ENCODE measurements around the gene ARL4D.
"Not testable (repeated sequence)": the region's sequence is repeated elsewhere in the genome, so short reads cannot be mapped to it uniquely, and the experiment has no call there.

The ARL4D gene

DNA sequence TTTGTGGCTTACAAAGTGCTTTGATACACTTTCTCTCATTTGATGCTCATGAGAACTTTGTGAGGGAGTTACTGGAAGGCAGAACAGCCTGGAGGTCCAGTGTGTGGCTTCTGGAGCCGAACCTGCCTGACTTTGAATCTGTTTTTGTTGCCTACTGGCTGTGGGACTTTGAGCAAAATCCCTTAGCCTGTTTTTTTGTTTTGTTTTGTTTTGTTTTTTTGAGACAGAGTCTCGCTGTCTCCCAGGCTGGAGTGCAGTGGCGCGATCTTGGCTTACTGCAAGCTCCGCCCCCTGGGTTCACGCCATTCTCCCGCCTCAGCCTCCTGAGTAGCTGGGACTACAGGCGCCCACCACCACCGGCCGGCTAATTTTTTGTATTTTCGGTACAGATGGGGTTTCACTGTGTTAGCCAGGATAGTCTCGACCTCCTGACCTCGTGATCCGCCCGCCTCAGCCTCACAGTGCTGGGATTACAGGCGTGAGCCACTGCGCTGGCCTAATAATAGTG, 20.6 kb downstream of the ARL4D start:
- in situ Hi-C loops (cut with HindIII; ENCODE audit: low sequenced_read_pairs), result not testable (repeated sequence)

DNA sequence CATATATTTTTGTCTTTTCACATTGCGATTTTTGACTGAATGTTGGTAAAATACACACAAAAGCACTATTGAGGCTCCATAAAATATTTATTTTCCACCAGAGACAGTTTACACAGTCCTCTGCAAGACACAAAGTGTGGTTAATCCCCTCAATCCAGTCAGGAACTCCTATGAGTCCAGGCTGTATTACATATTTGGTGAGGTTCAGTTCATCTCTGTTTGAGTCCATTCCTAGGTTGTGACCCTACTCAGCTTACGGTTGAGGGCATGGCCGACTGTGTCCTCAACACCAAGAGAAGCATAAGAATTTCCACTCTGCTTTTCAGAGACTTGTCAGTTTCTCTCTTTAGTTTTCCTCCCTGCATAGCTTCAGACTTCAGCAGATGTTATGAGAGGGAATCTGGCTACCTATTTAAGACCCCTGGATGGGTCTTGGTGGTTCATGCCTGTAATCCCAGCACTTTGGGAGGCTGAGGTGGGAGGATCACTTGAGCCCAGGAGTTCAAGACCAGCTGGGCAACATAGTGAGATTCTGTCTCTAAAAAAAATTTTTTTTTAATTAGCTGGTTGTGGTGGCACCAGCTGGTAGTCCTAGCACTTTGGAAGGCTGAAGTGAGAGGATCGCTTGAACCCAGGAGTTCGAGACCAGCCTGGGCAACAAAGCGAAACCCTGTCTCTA, 25.1 kb downstream of the ARL4D start:
- in situ Hi-C loops (cut with HindIII; ENCODE audit: low sequenced_read_pairs), result no loop called here

DNA sequence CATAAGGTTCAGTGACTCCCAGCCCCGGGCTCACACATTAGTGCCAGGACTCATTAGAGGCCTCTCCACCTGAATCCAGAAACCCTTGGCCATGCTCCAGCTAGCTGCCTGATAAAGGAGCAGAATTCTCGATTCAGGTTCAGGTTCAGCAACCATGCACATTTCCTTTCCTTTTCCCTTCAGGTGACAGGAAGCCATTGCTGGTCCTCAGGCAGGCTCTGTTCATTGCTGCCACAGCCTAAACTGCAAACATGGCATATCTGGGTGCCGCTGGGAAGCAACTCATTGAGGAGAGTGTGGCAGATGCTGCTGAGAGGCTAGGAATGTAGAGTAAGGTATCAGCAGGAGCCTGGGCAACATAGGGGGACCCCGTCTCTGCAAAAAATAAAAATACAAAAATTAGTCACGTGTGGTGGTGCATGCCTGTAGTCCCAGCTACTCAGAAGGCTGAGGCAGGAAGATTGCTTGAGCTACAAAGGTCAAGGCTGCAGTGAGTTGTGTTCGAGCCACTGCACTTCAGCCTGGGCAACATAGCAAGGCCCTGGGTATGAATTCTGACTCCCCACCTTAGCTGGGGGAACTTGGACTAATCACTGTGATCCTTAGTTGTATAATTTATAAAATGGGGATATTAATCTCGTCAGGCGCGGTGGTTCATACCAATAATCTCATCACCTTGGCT, 28.7 kb downstream of the ARL4D start:
- in situ Hi-C loops (cut with HindIII; ENCODE audit: low sequenced_read_pairs), result no loop called here

DNA sequence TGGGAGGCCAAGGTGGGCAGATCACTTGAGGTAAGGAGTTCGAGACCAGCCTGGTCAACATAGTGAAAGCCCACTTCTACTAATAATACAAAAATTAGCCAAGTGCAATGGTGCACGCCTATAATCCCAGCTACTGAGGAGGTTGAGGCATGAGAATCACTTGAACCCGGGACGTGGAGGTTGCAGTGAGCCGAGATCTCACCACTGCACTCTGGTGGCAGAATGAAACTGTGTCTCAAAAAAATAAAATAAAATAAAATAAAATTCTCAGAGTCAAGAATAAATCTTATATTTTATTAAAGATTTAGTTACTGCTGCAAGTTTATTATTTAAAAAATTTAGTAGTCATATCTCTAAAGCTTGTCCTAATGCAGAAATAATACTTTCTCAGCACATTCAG, 29.7 kb downstream of the ARL4D start:
- in situ Hi-C loops (cut with HindIII; ENCODE audit: low sequenced_read_pairs), result no loop called here

DNA sequence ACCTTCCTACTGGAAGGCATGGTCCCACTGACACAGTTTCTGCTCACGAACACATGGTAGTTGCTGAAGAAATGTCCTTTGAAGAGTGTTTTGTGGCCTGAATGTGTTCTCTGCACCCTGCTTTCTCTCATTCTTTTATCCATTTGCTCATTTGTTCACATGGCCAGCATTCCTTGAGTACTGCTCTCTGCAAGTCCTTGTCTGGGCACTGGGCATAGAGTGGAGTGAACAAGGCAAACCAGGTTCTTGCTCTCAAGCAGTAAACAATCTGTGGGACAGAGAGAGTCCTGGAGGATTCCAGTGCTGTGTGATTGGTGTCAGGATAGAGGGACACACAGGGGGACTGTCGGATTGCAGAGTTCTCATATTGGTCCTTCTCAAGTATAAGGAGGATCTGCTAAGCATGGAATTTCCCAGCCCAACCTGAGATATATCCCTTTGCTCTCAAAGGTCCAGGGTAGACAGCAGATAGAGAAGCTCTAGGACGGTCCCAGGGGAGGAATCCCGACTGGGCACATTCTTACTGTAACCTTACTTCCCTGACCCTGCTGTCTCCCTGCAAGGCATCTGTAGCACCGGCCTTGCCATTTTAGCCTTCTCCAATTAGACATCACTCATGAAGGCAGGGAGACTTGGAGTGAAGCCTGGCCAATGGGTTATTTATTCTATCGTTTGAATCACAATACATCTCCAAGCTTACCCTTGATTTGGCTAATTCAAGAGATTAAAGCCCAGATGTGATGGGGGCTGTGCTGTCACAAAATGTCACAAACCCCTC, 32.3 kb downstream of the ARL4D start:
- in situ Hi-C loops (cut with HindIII; ENCODE audit: low sequenced_read_pairs), result no loop called here

DNA sequence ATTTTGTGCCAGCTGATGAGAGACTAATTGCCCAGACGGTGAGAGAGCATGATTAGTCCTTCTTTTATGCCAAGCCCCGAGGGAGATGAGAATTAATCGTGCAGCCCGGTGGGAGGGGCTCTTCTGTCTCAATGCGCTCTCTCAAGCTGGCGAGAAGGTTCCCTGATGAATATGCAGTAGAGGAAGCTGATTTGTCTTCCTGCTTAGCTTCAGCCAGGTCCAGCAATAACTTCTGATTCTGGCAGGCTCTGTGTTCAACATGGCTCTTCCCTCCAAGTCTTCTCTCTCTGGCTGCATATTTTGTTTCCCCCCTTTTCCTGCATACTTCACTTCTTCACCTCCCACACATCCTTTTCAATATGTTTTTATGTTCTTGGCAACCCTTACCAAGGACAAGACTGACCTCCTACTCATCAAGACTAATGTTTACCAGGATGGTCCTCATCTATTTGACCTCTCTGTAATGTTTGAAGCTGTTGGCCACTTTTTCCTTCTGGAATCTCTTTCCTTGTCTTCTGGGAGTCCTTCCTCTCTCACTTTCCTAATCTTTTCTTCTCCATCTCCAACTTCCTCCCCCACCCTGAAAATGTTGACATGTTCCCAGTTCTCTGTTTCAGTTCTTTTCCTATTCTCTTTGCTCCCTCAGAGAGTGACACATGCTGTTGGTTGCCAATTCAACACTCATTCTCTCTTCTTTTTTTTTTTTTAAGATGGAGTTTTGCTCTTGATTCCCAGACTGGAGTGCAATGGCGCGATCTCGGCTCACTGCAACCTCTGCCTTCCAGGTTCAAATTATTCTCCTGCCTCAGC, 33.1 kb downstream of the ARL4D start:
- in situ Hi-C loops (cut with HindIII; ENCODE audit: low sequenced_read_pairs), result no loop called here

DNA sequence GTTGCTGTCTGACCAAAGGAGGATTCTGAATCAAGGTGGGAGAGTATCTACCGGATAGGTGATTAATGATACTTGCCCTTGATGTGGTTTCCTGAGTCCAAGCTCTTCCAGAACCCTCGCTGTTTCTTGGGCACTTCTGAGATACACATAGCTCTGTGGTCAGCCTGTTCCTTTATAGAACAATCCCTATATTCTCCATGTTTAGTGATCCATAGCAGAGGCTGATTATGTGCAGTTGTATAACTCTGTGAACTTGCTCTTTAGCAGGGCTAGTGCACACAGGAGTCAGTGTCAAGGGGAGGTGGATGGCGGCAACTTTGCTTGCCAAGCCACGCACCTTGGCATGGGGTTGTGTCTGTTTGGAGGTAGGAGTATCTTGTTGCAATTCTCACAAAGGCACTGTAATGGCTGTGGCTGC, 36.1 kb downstream of the ARL4D start:
- in situ Hi-C loops (cut with HindIII; ENCODE audit: low sequenced_read_pairs), result loop anchor here (5.0 kb wide), 1 partner anchor 247 kb away; no protein-coding TSS in a partner anchor

DNA sequence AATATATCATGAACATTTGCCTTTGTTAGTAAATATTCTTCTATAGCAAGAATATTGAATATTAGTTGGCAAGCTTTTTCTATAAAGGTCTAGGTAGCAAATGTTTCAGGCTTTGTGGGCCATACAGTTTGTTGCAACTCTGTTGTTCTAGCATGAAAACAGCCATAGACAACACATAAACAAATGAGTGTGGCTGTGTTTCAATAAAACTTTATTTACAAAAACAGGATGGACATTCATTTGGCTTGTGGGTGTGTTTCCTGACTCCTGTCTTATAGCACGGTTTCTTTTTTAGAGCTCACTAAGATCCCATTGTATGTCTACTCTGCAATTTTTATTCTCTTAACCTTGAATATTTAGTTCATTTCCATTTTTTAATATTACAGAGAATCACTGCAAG, 39.0 kb downstream of the ARL4D start:
- in situ Hi-C loops (cut with HindIII; ENCODE audit: low sequenced_read_pairs), result loop anchor here (5.0 kb wide), 1 partner anchor 245 kb away; no protein-coding TSS in a partner anchor

DNA sequence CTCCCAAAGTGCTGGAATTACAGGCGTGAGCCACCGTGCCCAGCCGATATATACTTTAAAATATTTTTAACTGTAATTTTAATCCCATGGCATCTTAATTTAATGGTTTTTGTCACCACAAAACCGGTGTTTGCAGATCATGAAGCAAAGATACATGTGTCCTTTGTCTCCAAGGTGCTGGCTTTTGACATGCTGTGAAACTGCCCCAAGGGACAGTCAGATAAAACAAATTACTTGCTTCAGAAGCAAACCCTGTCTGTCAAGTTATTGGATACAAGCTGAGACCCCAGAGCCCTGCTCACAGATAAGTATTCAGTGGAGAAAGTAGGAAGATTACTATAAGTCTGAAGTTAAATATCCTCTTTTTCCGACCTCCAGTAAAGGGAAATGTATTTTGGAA, 39.8 kb downstream of the ARL4D start:
- in situ Hi-C loops (cut with HindIII; ENCODE audit: low sequenced_read_pairs), result loop anchor here (5.0 kb wide), 1 partner anchor 244 kb away; no protein-coding TSS in a partner anchor

DNA sequence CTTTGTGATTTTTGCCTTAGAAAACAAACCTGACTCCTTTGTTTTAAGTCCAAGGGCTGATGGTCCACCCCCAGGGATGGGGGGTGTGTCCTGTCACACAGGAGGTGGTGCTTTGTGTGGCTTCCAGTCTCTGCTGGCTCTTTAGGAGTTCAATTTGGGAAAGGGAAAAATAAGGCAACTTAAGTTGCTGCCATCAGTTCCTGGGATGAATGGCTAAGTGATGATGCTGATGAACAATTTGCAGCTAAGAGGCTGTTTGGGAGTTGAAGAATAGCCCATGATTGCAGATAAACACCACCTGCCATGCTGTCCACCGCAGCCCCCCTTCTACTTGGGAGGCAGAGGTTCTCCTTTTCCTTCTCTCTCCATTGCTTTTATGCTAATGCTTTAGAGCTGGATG, 40.2 kb downstream of the ARL4D start:
- in situ Hi-C loops (cut with HindIII; ENCODE audit: low sequenced_read_pairs), result loop anchor here (5.0 kb wide), 1 partner anchor 243 kb away; no protein-coding TSS in a partner anchor

DNA sequence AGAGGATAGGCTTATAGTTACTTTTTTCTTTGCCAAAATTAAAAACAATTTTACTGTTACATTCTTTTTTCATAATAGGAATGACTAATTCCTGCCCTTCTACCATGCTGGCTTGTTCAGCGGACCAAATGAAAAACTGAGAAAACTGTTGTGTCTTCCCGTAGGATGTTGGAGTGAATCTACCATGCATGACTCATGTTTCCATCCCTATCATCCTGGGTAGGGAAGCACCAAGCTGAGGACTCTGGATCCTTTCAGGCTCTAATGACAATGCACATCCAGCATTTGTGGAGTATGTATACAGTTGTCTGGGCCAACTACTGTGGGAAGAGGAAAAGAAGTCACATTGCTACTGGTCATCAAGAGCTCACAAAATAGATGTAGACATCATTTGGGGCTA, 43.9 kb downstream of the ARL4D start:
- in situ Hi-C loops (cut with HindIII; ENCODE audit: low sequenced_read_pairs), result no loop called here

DNA sequence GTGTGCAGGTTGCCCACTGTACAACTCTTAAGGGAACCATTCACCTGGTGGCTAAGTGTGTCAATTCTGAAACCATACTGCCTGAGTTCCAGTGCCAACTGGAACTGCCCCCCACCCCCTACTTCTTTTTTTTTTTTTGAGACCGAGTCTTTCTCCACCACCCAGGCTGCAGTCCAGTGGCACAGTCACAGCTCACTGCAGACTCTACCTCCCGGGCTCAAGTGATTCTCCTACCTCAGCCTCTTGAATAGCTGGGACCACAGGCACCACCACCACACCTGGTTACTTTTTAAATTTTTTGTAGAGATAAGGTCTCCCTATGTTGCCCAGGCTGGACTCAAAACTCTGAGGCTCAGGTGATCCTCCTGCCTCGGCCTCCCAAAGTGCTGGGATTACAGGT, 44.6 kb downstream of the ARL4D start:
- in situ Hi-C loops (cut with HindIII; ENCODE audit: low sequenced_read_pairs), result no loop called here

DNA sequence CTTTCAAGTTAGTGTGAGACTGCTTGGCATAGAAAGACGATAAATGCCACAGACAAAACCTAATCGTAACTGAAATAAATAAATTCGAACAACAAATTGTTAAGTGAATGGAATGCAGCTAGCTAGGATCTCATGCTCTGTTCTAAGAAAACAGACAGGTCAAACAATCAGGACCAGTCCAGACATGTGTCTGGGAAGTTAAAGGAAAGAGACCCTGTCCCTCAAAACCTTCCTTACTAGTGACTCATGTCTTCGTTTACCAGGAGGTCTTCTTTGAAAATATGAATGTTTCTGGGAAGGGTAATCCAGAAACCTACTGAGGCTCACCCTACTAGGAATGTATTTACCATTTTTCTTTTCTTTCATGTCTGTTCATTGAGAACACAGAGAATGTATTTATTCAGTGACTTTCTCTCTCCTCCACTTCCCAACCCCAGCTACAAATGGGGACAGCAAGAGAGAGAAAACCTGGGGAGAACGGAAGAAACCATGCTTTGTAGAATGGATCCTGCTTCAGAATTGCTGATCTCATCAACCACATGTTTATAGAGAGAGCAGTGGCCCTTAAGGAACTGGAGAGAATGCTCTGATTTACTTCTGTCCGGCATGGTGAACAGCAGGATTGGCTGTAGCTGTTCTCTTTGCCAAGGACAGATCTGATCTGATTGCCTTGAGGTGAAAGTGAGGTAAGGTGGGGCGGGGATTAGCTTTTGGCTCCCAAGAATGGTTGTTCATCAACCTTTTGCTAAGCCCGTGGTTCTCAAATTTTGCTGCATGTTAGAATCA, 45.6 kb downstream of the ARL4D start:
- in situ Hi-C loops (cut with HindIII; ENCODE audit: low sequenced_read_pairs), result loop anchor here (5.0 kb wide), 1 partner anchor 37 kb away; no protein-coding TSS in a partner anchor

DNA sequence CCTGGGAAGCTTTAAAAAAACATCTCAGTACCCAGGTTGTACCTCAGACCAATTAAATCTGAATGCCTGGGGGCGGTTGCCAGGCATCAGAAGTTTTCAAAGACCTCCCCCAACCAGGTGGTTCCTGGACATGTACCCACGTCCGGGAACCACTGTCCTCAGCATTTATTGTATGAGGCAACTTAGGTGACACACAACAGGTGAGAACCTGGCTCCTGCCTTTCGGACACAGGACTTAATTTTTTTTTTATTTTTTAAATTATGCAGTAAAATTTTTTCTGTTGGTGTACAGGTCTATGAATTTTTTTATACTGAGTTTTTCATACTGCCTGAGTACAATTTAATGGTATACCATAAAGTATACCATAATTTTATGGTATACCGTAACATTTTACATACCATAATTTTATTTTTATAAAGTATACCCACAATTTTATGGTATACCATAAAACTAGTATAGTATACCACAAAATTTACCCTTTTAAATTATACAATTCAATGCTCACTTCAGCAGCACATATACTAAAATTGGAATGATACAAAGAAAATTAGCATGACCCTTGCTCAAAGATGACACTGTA, 46.3 kb downstream of the ARL4D start:
- in situ Hi-C loops (cut with HindIII; ENCODE audit: low sequenced_read_pairs), result loop anchor here (5.0 kb wide), 1 partner anchor 38 kb away; no protein-coding TSS in a partner anchor

DNA sequence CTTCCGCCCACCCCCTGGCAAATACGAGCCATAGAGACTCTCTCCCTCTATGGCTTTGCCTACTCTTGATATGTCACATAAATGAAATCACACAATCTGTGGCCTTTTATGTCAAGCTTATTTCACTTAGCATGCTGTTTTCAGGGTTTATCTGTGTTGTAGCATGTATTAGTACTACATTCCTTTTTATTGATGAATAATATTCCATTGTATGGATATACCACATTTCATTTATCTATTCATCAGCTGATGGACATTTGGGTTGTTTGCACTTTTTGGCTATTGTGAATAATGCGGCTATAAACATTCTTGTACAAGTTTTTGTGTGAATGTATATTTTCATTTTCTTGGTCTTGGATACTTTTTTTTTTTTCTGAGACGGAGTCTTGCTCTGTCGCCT, 48.0 kb downstream of the ARL4D start:
- in situ Hi-C loops (cut with HindIII; ENCODE audit: low sequenced_read_pairs), result loop anchor here (5.0 kb wide), 1 partner anchor 39 kb away; no protein-coding TSS in a partner anchor

DNA sequence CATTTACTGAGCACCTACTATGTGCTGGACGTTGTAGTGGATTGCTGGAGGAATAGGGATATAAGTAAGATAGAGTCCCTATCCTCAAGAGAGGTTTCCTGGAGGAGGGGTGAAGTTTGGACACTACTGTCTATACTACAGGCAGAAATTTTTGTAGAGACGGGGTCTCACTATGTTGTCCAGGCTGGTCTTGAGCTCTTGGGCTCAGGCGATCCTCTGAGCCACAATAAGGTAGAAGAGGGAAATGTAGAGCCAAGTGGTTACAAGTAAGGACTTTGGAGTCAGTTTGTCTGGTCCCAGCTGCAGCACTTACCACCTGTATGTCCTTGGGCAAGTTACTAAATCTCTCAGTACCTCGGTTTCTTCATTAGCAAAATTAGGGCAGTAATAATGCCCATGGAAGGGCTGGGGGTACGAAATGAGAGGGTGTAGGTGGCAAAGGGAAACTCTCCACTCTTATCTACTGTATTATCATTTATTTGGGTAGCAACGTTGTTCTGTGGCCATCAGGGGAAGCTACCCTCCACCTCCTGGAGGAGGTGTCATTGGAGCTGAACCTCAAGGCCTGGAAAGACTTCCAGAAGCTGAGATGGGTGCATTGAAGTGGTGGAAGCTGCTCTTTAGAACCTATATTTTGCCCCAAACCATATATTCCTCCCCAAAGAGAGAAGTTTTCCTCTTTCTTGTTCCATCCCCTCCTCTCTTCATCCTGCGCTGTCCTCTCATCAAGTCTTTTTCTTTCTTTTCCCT, 50.1 kb downstream of the ARL4D start:
- in situ Hi-C loops (cut with HindIII; ENCODE audit: low sequenced_read_pairs), result loop anchor here (5.0 kb wide), 1 partner anchor 42 kb away; no protein-coding TSS in a partner anchor

DNA sequence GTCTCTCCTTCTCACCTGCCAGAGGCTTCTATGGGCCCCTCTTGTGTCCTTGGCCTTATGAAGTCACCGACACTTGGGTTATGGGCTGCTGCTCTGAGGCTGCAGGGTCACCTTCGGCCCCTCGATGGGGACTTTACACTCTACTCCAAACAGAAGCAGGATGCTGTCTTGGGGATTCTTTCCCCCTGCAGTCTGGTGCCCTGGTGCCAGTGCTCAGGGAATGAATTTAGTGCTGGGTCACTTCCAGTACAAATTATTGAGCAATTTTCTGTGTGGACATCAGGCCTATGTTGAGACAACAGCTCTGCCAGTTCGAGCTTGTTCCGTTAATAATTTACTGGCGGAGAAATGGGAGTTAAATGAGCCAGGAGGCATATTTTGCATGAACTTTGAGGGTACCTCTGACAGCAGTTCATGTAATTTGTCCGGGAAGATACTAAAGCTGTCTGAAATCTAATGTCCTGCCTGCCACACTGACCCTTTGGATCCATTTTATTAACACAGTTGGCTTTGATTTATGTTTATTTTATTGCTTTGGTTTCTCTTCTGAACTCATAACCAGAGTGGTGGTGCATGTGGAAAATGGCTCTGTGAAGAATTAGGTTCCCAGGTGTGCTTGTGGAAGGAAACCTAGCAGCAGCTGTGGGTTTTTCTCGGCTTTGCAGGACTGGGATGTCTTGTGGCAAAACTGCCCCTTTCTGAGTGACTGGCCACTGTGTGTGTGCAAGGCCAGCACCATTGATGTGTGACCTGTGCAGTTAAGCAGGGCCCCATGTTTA, 50.9 kb downstream of the ARL4D start:
- in situ Hi-C loops (cut with HindIII; ENCODE audit: low sequenced_read_pairs), result loop anchor here (5.0 kb wide), 1 partner anchor 42 kb away; no protein-coding TSS in a partner anchor
